HK-2 (cell line): Measurements from ENCODE around the gene SH3PXD2A.
"Not testable (repeated sequence)": the region's sequence is repeated elsewhere in the genome, so short reads cannot be mapped to it uniquely, and the experiment has no call there.

Experiments
- DNase-seq: peaks from one replicate; pipeline ENCODE4 v3.0.0-alpha.2; 2018; ENCODE audit not compliant: unreplicated experiment

Gene SH3PXD2A

DNA sequence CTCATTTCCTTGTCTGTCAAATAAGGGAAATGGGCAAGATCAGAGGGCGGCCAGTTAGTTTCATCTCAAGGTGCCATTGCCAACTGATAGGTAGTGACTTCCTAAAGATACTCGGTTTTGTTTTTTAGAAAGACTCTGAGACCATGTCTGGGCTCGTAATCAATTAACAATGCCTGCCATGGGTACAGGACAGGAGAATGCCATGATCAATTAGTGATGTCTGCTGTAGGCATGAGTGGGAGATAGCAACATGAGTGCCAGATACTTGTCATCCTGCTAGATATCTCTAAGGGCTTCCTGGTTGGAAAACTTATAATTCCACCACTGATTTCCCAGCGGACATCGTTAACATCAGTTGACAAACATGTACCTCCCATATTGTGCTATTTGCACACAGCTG lies 64.8 kb downstream of the SH3PXD2A start:
- no peak for DNase-seq

DNA sequence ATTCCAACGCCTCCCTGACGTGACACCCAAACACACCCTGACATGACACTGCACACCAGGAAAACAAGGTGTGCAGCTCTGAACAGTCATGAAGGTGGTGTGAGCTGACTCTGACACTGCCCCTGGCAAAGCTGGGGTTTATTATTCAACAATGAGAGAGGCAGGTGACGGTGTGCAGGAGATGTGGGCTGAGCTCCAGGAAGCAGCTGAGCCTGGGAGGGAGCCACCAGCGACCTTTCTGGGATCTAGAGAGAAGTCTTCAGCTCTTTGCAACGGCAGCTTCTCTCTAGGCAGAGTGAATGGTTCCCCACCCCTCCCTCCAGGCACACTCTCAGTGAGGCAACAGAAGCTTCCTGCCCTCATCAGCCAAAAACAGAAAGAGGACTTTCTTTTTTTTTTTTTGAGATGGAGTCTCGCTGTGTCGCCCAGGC lies 65.6 kb downstream of the SH3PXD2A start:
- DNase-seq: no peak

DNA sequence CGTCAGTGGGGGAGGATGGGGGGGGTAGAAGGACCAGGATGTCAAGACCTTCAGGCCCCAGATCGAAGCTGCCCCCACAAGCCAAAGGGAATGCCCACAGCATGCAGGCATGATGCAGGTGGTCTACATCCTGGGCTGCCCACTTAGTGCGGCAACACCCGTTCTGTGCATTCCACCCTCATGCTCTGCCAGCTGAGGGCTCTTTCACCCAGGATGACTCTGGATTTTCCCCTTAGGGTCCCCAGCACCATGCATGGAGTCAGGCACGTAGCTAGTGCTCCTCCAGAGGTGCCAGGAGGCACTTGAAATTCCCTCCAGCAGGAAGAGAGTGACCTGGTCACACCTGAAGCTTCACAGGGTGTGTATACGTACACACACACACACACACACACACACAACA lies 66.2 kb downstream of the SH3PXD2A start:
- no peak for DNase-seq

DNA sequence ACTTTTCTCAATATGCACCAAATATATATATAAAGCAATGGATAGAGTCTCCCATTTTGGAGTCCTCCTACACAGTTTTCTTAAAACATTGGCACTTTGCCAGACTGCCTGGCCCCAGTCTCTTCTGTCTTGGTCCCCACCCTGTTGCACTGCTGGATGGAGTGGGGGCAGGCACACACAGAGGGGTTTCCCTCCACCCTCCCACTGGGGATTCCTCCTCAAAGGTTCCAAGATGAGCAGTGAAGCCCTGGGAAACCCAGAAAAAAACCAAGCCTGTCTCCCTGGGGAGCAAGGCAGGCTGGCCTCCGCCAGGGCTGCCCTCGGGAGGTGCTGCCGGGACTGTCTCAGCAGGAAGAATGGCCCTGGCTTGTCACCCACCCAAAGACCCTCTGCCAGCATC lies 68.0 kb downstream of the SH3PXD2A start:
- no peak for DNase-seq

DNA sequence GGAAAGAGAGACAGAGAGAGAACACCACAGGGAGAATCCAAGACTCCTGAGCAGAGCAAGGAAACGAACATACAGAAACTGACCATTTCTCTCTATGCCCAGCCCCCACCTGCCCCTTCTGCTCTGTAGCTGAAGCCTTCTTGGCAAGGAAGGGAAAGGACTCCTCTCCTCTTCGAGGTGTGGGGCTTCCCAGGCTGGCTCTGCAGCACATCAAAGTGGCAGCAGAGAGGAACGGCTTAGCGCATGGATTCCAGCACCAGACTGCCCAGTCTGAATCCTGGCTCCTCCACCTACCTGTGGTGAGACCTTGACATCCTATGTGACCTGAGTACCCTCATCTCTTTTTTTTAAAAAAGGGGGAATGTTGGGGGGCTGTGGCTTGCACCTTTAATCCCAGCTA lies 69.4 kb downstream of the SH3PXD2A start:
- no peak for DNase-seq

DNA sequence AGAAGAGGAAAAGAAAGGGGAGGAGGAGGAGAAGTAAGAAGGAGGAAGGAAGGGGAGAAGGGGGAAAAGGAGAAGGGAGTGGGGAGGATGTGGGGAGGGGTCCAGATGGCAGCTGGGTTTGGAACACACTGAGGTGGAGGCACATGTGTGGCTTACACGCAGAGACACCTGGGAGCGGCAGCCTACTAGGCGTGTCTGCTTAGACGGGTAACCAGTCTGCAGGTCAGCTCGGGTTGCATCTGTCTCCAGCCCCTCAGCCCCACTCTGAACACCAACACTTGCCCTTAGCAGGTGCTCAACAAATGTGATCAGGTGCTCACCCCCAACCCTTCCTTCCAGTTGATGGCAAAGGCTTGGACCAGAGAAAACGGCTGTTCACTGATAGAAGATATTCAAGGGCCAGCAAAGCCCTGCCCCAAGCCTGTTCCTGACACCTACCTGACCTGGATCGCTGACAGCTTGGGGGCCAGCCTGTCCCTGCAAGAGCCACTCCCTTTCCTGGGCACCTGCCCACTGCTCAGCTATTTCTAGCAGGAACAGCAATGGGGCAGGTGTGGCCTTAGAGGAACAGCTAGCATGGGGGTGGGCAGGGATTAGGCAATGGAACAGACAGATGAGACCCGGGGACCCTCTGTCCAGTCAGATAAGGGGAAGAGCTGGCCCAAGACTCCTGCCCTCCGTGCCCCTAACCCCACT lies 70.5 kb downstream of the SH3PXD2A start:
- no peak for DNase-seq

DNA sequence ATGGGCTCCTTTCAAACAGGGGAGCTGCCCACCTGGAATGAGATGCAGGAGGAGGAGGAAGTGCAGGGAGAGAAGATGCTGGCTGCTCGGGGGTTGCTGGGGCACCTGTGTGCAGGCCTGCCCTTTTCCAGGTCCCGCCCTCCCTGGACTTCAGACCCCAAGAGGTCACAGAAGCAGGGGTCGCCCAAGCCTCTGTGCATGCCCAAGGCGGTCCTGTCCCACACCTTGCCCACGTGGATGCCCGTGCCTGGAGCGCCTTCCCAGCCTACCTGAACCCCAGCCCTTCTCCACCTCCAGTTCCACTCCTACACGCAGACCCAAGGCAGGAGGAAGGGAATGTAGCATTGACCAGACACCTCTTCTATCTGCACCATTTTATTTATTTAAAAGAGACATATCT lies 71.3 kb downstream of the SH3PXD2A start:
- no peak for DNase-seq

DNA sequence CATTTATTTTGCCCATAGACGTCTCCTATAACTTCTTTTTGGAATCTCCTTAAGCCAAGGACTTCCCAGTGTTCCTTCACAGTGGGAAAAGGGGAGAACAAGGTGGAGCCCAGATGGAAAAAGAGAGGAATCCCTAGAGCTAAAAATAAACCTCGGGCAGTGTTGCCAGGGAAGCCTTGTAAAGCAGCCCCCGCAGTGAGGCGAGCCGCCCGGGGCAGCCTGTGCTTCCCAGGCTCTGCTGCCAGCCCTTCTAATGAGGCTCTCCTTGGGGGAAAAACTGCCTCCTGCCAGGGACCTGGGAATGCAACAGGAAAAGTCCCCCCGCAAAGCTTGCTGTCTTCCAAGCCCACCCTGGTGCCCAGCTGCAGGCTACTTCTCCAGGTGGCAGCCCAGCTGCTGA lies 71.7 kb downstream of the SH3PXD2A start:
- no peak for DNase-seq

DNA sequence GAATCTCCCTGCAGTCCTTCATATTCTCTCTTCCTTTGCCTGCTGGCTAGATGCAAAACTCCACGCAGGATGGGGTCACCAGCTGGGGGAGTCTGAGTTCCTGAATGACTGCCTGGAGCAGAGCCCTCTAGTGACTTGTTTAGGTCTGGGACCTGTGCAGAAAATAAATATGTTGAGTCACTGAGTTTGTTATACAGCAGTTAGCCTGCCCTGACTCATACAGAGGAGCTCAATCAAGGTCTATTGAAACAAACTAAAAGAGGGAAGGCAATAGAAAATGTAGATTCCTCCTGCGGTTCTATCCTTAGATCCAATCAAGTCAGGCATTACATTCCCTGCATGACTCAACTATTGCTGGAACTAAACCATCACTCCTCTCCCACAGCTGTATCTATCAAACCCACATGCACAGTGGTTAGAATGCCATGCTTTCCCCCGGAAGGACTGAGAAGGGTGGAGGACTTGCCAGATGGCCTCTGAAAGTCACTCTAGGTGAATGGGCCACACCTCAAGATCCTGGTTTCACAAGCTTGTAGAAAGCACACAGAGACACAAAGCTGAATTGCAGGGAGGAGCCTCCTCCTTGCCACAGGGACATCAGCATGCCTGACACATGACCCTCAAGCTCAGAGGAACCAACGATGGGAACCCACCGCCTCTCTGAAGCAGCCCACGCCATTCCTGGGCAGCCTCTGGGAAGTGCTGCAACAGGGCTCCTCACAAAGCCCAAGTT lies 73.9 kb downstream of the SH3PXD2A start:
- DNase-seq: no peak

DNA sequence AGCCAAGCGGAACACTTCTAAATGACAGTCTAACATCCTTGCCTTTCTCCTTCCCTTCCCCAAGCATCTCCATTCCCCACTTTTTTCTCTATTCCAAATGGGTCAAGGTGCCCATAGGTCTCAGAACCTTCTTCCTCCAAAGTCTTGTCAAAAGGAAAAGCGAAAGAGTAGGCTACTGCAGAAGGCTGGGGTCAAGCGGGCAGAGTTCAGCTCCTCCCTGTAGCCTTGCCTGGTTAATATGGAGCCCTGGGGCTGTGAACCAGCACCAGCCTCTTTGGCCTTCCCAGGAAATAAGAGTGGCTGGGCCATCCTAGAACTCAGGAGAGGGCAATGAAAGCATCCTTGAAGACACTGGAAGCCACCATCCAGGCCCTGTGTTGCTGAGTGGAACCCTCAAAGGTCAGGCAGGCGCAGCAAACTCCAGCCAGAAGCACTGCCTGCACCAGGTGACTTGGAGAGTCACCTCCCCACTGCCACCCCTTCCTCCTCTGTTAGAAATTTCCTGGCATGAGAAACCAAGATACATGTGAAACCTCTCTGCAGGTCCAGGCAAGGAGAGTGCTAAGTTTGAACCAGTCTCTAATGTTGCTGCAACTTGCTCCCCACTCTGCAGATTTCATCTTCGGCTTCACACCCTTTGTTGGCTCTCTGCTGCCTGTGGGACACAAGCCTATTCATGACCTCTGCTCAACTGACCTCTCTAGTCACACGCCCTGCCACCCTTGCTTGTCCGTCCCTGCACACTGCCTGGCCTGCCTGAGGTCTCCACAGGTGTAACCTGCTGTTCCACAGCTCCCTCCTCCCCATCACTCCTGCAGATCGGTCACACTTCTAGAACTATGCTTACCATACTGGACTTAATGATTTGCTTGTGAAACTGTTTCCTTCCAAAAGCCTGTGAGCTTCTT lies 74.9 kb downstream of the SH3PXD2A start:
- no peak for DNase-seq

DNA sequence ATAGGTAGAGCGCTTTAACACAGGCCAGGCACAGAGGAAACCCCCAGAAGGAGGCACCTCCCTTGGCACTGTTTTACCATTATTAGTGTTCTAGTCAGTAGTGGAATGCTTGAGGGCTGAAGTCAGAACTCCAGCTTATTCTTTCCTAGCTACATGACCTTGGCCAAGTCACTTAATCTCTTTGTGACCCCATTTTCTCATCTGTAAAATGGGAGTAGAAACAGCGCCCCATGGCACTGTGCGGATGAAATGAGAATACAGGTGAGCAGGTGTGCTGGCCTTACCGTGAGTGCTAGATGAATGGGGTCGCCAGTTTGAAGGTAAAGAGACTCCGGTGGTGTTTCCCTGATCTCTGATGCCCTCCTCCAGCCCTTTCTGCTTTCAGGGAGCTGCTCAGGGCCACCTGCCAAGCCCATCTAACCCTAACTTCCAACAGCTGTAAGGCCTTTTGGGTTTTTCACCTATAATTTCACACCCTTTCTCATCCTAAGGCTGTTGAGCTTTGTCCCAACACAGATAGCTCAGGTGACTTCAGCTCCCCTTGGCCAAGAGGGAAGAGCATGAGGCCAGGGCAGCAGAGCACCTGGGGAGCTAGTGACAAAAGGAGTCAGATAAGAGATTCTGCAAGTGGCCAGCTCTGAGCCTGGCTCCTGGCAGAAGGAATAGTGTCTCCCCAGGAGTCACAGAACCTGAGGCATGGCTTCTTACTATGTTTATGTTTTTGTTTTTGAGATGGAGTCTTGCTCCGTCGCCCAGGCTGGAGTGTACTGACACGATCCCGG lies 76.8 kb downstream of the SH3PXD2A start:
- no peak for DNase-seq

DNA sequence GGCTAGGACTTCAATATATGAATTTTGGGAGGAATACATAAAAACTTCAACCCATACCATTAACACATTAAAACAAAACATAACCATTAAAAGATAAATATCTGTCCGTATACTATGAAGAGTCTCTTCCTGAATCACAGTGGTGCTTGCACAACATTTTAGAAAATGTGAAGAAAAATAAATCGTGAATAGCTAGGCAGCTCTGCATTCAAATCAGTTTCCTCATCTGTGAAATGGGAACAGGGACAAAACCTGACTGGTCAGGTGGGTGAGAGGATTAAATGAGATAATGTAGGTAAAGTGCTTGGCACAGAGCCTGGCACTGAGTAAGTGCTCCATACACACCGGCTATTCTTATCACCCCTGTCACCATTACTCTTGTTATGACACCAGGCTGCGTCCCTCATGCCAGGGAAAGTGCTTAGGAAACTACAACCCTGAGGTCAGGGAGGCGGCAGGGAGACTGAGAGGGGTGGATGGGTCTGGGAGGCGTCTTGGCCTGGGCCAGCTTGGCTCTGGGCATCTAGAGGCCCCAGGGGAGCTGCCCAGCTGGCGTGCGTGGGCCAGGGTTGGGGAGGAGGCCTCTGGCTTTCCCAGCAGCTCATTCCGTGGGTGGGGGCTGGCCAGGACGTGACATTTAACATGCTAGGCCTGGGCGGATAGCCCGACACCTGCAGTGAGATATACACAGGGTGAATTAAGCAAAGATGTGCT lies 78.3 kb downstream of the SH3PXD2A start:
- no peak for DNase-seq

DNA sequence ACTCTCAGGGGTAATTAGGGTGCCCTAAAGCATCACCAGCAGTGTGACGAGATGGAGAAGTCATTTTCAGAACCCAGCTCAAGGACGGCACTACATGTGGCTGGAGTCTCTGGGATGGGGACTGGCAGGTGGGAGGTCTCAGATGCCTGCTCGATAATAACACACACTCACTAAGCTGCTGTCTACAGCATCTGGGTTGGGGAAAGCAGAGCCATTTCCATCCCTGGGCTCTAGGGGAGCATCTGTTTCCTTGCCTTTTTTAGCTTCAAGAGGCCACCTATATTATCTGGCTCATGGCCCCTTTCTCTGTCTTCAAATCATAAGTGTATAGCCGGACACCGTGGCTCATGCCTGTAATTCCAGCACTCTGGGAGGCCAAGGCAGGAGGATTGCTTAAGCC lies 79.6 kb downstream of the SH3PXD2A start:
- DNase-seq: no peak

DNA sequence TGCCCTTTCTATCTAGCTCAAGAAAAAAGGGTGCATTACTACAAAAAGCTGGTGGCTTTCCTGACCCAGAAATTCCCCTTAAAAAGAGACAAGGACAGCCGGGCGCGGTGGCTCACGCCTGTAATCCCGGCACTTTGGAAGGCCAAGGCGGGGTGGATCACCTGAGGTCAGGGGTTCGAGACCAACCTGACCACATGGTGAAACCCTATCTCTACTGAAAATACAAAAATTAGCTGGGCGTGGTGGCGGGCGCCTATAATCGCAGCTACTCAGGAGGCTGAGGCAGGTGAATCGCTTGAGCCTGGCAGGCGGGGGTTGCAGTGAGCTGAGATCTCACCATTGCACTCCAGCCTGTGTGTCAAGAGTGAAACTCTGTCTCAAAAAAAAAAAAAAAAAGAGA lies 82.5 kb downstream of the SH3PXD2A start:
- not testable (repeated sequence) for DNase-seq

DNA sequence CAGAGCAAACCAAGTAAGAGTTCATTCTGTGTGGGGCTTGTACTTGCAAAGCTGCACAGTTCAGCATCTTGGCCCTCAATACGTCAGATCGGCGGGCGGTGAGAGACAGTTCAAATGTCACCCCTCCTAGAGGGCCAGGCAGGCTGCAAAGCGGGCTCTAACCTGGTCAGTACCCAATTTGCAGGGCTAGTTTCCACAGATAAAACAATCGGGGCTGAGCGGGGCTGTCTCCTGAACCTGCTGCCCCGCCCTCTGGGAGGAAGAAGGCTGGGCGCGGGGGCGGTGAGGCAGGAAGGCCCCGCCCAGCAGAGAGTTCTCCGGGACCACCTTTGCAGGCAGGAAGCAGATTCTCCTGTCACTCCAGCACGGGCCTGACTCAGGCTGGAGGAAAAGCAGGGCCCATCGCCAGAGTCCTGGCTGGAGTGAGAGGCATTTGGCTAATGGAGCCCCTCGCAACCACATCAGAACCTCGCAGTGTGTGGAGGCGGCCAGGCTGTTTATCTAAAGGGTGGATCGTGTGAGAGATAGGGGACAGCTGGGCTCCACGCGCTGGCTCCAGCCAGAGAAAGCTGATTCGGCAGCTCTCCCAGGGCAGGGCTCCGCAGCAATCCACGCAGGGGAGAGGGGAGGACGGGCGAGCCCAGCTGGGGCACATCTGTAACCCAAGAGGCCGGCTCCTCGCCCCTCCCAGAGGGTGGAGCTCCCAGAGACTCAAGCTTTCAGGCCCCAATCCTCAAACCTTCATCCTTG lies 83.1 kb downstream of the SH3PXD2A start:
- DNase-seq: peak; percentile 44

DNA sequence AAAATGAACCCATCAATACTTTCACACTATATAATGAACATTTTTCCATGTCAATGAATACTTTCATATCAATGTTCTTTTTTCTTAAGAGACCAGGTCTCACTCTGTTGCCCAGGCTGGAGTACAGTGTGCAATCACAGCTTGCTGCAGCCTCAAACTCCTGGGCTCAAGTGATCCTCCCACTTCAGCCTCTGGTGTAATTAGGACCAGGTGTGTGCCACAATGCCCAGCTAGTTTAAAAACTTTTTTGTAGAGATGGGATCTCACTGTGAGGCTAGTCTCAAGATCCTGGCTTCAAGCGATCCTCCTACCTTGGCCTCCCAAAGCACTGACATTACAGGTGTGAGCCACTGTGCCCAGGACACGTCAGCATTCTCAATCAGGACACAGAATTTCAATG lies 85.2 kb downstream of the SH3PXD2A start:
- no peak for DNase-seq

DNA sequence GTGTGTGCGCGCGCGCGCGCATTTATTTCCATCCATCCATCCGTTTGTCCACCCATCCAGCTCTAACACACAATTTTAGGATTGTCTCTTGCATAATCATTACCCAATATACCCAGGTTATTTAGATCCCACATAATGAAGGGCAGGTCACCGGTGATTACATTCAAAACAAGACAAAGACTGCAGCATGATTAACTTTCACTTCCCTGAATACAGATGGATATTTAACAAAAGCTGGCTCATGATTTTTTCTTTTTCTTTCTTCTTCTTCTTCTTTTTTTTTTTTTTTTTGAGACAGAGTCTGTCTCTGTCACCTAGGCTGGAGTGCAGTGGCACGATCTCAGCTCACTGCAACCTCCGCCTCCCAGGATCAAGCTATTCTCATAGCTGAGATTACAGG lies 86.2 kb downstream of the SH3PXD2A start:
- DNase-seq: no peak

DNA sequence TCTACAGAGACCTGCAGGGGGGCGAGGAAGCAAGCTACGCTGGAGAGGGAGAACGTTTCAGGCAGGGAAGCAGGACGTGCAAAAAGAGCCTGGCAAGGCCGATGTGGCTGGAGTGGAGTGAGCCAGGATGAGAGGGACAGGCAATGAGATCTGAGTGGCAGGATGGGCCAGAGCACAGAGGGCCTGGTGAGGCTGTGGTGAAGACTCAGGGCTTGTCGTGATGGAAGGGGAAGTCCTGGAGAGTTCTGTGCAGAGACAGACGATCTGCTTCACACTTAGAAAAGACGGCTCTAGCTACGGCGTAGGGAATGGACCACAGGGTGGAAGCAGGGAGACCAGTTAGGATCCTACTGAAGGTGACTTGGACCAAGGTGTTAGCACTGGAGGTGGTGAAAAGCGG lies 87.0 kb downstream of the SH3PXD2A start:
- DNase-seq: no peak

DNA sequence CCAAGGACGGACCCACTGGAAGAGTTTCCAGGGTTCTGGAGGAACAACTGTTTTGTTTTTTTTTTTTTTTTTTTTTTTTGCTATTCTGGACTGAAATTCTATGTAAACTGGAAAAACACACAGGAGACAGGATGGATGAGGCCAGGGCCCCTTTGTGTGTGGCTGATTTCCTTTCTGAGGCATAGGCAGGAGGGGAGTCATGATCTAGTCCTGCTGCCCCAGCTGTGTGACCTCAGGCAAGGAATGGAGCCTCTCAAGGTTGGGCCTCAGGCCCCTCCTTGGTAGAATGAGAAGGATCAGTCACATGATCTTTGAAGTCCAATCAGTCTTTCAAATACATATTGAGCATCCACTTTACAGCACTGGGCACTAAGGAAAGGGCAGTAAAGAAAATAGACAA lies 87.6 kb downstream of the SH3PXD2A start:
- DNase-seq: no peak

DNA sequence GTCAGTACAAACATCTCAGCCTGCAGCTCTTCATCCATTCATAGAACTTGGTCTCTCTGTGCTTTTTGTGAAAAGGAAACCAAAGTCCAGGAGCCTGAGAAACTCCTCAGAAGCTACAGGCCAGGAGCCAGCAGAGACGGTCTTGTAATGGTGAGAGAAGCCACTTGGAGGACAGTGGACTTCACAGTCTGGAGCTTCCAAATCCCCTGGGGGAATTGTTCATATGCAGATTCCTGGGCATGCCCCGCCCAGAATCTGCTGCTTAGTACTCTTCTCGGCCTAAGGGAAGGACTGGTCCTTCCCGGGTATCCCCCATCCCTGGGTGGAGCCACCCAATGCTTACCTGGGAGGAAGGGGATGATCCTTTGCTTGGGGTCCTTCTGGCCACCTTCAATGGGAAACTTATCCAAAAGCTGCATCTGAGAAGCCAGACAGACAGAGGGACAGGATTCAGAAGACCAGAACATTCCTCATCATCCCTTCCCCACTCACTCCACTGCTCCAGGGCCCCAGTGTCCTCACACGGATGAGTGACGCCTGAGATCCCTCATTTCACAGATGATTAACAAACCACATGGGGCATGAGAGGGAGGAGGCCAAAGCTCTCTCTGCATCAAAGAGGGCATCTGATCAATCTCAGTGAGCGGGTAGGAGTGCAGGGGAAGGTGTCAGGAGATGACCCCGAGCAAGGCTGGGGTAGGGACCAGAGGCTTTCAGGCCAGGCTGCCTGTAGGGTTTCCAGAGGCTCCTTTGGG lies 88.4 kb downstream of the SH3PXD2A start:
- peak; percentile 70 for DNase-seq
